Activated naive CD8-positive, alpha-beta T cell treated with anti-CD3 and anti-CD28 coated beads for 36 hours (primary cell): ENCODE measurements around the gene MEX3C. TPM values are rescaled to one million over a fixed set of nuclear protein-coding genes. Genes with fewer than 3 reads are reported as not detected.

Experiments
- DNase-seq: peaks from one replicate; pipeline ENCODE4 v3.0.0; 2021
- H3K27ac Mint-ChIP-seq: one replicate; pipeline ENCODE4 v1.8.0; 2022; ENCODE audit warnings: mild to moderate bottlenecking, moderate library complexity, mixed read lengths
- H3K27me3 Mint-ChIP-seq: one replicate; pipeline ENCODE4 v1.8.0; 2022; ENCODE audit warnings: mild to moderate bottlenecking, mixed read lengths
- H3K36me3 Mint-ChIP-seq: one replicate; pipeline ENCODE4 v1.8.0; 2021; ENCODE audit warnings: mild to moderate bottlenecking, mixed read lengths
- H3K4me1 Mint-ChIP-seq: one replicate; pipeline ENCODE4 v1.8.0; 2021; ENCODE audit warnings: mixed read lengths
- H3K4me3 Mint-ChIP-seq: one replicate; pipeline ENCODE4 v1.8.0; 2022; ENCODE audit warnings: mild to moderate bottlenecking, moderate library complexity, mixed read lengths
- H3K9me3 Mint-ChIP-seq: one replicate; pipeline ENCODE4 v1.8.0; 2022; ENCODE audit warnings: mixed read lengths
- total RNA-seq, 2 experiments: library from RNA; stranded (reverse); gene quantifications; one replicate each; pipeline ENCODE4 v1.2.3, GENCODE V29; 2021

The MEX3C gene
- total RNA-seq, 2 experiments from 2014 or later = 66.9 to 68.5 TPM

GRCh38 chr18:51125976-51126375, 71.5 kb downstream of the MEX3C start:
- H3K27me3 Mint-ChIP-seq = no peaks in the 10 kb centered on the region
- no peak overlapping the region for H3K27ac Mint-ChIP-seq
- H3K9me3 Mint-ChIP-seq = no peaks in the 10 kb centered on the region
- DNase-seq = no peak
- peaks cover 7% of the 10 kb centered on the region for H3K4me1 Mint-ChIP-seq
- H3K4me3 Mint-ChIP-seq = no peak overlapping the region
- no peaks in the 10 kb centered on the region for H3K36me3 Mint-ChIP-seq

Other genes with a start within 250 kb of the MEX3C start
- gene ELAC1, start 229.6 kb downstream of the MEX3C start, total RNA-seq = 10 to 100 TPM in 1 of 2 experiments, 1 to 10 TPM in 1; 8.0 to 11.2 TPM
- 10 to 100 TPM; 57.2 to 59.5 TPM for gene SMAD4, start 167.5 kb downstream of the MEX3C start, total RNA-seq